Neuronal stem cell (in vitro differentiated cells): ENCODE measurements around the gene DBNL.

Experiments used
- DNase-seq: peaks from one replicate; pipeline ENCODE4 v3.0.0-alpha.2; 2013; ENCODE audit warnings: low spot score
- H2AFZ ChIP-seq: one replicate; pipeline ENCODE4 v1.6.1; 2013; ENCODE audit warnings: mild to moderate bottlenecking, low read length, inconsistent platforms
- H2AK5ac ChIP-seq: 2 replicates; pipeline ENCODE4 v1.6.1; 2013; ENCODE audit warnings: low read depth, mild to moderate bottlenecking, inconsistent platforms, low read length, moderate library complexity, mixed read lengths
- H2BK120ac ChIP-seq: 2 replicates; pipeline ENCODE4 v1.6.1; 2013; ENCODE audit warnings: low read depth, mild to moderate bottlenecking, inconsistent platforms, low read length, moderate library complexity, mixed read lengths
- H2BK12ac ChIP-seq: one replicate; pipeline ENCODE4 v1.6.1; 2013; ENCODE audit warnings: low read length, inconsistent platforms
- H2BK15ac ChIP-seq: 2 replicates; pipeline ENCODE4 v1.6.1; 2013; ENCODE audit warnings: mild to moderate bottlenecking, low read length, inconsistent platforms, mixed read lengths
- H2BK5ac ChIP-seq: one replicate; pipeline ENCODE4 v1.6.1; 2013; ENCODE audit warnings: inconsistent platforms, mild to moderate bottlenecking, low read length, moderate library complexity
- H3K14ac ChIP-seq: one replicate; pipeline ENCODE4 v1.6.1; 2013; ENCODE audit warnings: low read length, inconsistent platforms
- H3K18ac ChIP-seq: 2 replicates; pipeline ENCODE4 v1.6.1; 2013; ENCODE audit warnings: low read length, inconsistent platforms
- H3K23ac ChIP-seq: 2 replicates; pipeline ENCODE4 v1.6.1; 2013; ENCODE audit warnings: low read depth, mild to moderate bottlenecking, mixed read lengths, low read length, inconsistent platforms; ENCODE audit not compliant: poor library complexity
- H3K27ac ChIP-seq: replicated peaks from 3 replicates; pipeline ENCODE4 v1.5.1; 2013; ENCODE audit warnings: low read length, inconsistent platforms
- H3K27me3 ChIP-seq, 3 experiments: 2 replicates each; pipeline ENCODE4 v1.6.1; 2013; ENCODE audit warnings: low read length in 3 of 3, mild to moderate bottlenecking in 2 of 3, inconsistent platforms in 1 of 3, low read depth in 1 of 3, mixed read lengths in 1 of 3, moderate library complexity in 1 of 3; ENCODE audit not compliant: control insufficient read depth in 3 of 3, insufficient read depth in 3 of 3
- H3K36me3 ChIP-seq, 2 donors: replicated peaks in 1 of 2; 2 replicates each; pipeline ENCODE4 v1.6.1; 2013; ENCODE audit warnings: low read length in 2 of 2; ENCODE audit not compliant: control insufficient read depth in 2 of 2, insufficient read depth in 2 of 2
- H3K4ac ChIP-seq: 2 replicates; pipeline ENCODE4 v1.6.1; 2013; ENCODE audit warnings: inconsistent platforms, mild to moderate bottlenecking, low read length, moderate library complexity
- H3K4me1 ChIP-seq, 2 donors: 1 replicate in 1 of 2; 2 replicates in 1 of 2; pipeline ENCODE4 v1.6.1; 2013; ENCODE audit warnings: low read length in 2 of 2, low read depth in 1 of 2; ENCODE audit not compliant: control insufficient read depth in 2 of 2, insufficient read depth in 1 of 2
- H3K4me2 ChIP-seq: one replicate; pipeline ENCODE4 v1.6.1; 2013; ENCODE audit warnings: mild to moderate bottlenecking, low read length, inconsistent platforms; ENCODE audit not compliant: insufficient read depth, poor library complexity, severe bottlenecking
- H3K4me3 ChIP-seq, 2 donors: 2 replicates each; pipeline ENCODE4 v1.5.1; 2013; ENCODE audit warnings: low read length in 2 of 2, mild to moderate bottlenecking in 2 of 2, inconsistent platforms in 1 of 2, moderate library complexity in 1 of 2
- H3K79me1 ChIP-seq: one replicate; pipeline ENCODE4 v1.6.1; 2013; ENCODE audit warnings: low read depth, mild to moderate bottlenecking, inconsistent platforms, low read length, moderate library complexity
- H3K9ac ChIP-seq: one replicate; pipeline ENCODE4 v1.6.1; 2013; ENCODE audit warnings: mild to moderate bottlenecking, low read depth, low read length, inconsistent platforms; ENCODE audit not compliant: poor library complexity
- H3K9me3 ChIP-seq, 2 donors: replicated peaks in 1 of 2; 2 replicates each; pipeline versions ENCODE3 to v1.6.1; 2013; ENCODE audit warnings: low read length in 2 of 2, mild to moderate bottlenecking in 2 of 2, inconsistent platforms in 1 of 2, low read depth in 1 of 2, mixed read lengths in 1 of 2, moderate library complexity in 1 of 2; ENCODE audit not compliant: control insufficient read depth in 2 of 2, insufficient read depth in 1 of 2
- H4K8ac ChIP-seq: one replicate; pipeline ENCODE4 v1.6.1; 2013; ENCODE audit warnings: low read depth, mild to moderate bottlenecking, inconsistent platforms, low read length, moderate library complexity
- H4K91ac ChIP-seq: one replicate; pipeline ENCODE4 v1.6.1; 2013; ENCODE audit warnings: low read length, low read depth, mild to moderate bottlenecking, inconsistent platforms; ENCODE audit not compliant: poor library complexity
- WGBS, 2 donors: extraction: QIAGEN DNeasy Blood & Tissue Kit; methylation state at CpG; one replicate each; pipeline ENCODE4 v1.1.7; 2013; ENCODE audit warnings: missing lambda C conversion rate in 2 of 2, mixed read lengths in 1 of 2; ENCODE audit not compliant: insufficient read length in 2 of 2, insufficient replicate concordance in 1 of 2; ENCODE audit errors: extremely low coverage in 2 of 2; 5-methylcytosine and 5-hydroxymethylcytosine counted together

The DBNL gene

GRCh38 chr7:44110719-44111635, 66.5 kb downstream of the DBNL start:
- Histone ChIP-seq H4K91ac (no peak overlapping the region), H2BK5ac (no peak overlapping the region), H3K36me3 (peaks cover 44 to 52% of the 10 kb centered on the region in 2 donors), H3K23ac (peak overlapping the region; percentile 58), H3K14ac (no peak overlapping the region), H3K4ac (no peak overlapping the region), H2AFZ (no peak overlapping the region), H3K9ac (no peak overlapping the region), H3K79me1 (no peaks in the 10 kb centered on the region), H2AK5ac (no peak overlapping the region), H3K4me2 (no peak overlapping the region), H3K4me3 (no peak overlapping the region), H2BK15ac (no peak overlapping the region), H3K4me1 (no peaks in the 10 kb centered on the region), H3K27ac (no peak overlapping the region), H2BK120ac (no peak overlapping the region), H4K8ac (no peak overlapping the region), H3K27me3 (no peaks in the 10 kb centered on the region), H2BK12ac (no peak overlapping the region), H3K9me3 (peaks cover 0 to 2% of the 10 kb centered on the region in 2 donors), H3K18ac (peak overlapping the region; percentile 64)
- DNase-seq, result no peak
- WGBS, 2 donors, result no CpG with 5 or more reads among the region's 27 CpGs
